Breast epithelium (tissue), 4 donors: ENCODE data around the gene PLA2G2F. TPM values are rescaled to one million over a fixed set of nuclear protein-coding genes. Genes with fewer than 3 reads are reported as not detected.
A peak's percentile ranks its signal among the peaks of the same experiment; 100 is the strongest.

Experiments
- DNase-seq, 2 donors: peaks; one replicate each; pipeline ENCODE4 v3.0.0-alpha.2; 2019; ENCODE audit warnings: low spot score in 2 of 2
- H3K27ac ChIP-seq, 2 donors: fragments of 200-600 bp; sonication (generic) in 1 of 2; one replicate each; pipeline ENCODE4 v1.5.1; 2016 to 2019; ENCODE audit warnings: mild to moderate bottlenecking in 1 of 2
- H3K27me3 ChIP-seq, 2 donors: fragments of 200-600 bp; sonication (generic) in 1 of 2; one replicate each; pipeline versions ENCODE4 v1.5.1 to v1.6.0; 2017 to 2019; ENCODE audit warnings: control low read depth in 1 of 2, mild to moderate bottlenecking in 1 of 2
- H3K36me3 ChIP-seq: fragments of 200-600 bp; one replicate; pipeline ENCODE4 v1.5.1; 2019
- H3K4me1 ChIP-seq, 2 donors: fragments of 200-600 bp; sonication (generic); one replicate each; pipeline ENCODE4 v1.5.1; 2016 to 2019; ENCODE audit warnings: control low read depth in 1 of 2
- H3K4me3 ChIP-seq, 3 donors: fragments of 200-600 bp; sonication (generic); 1 replicate in 2 of 3; 2 replicates in 1 of 3; pipeline ENCODE4 v1.5.1; 2016 to 2019; ENCODE audit warnings: mild to moderate bottlenecking in 3 of 3, moderate library complexity in 2 of 3
- H3K9me3 ChIP-seq, 2 donors: fragments of 200-600 bp; sonication (generic) in 1 of 2; one replicate each; pipeline ENCODE4 v1.5.1; 2016 to 2019; ENCODE audit warnings: control low read depth in 1 of 2
- POLR2A ChIP-seq: fragments of 450-650 bp; IDR thresholded peaks from one replicate; pipeline ENCODE4 v1.6.1; 2016; ENCODE audit warnings: antibody characterized with exemption, mild to moderate bottlenecking, moderate library complexity
- POLR2AphosphoS5 ChIP-seq, 3 donors: sonication (generic); formaldehyde crosslinking; IDR thresholded peaks; one replicate each; pipeline ENCODE4 v1.6.1; 2017; ENCODE audit warnings: antibody characterized with exemption in 3 of 3
- intact Hi-C: fragments of 100-400 bp; cut with DNase I; formaldehyde crosslinking; loops from one replicate; pipeline ENCODE4 v1.15.1; 2023; ENCODE audit warnings: low total_unique reads
- total RNA-seq, 3 donors: library from RNA; depleted of rRNA; stranded (reverse); fragments of >200 nt; gene quantifications; one replicate each; pipeline ENCODE4 v1.1.0, GENCODE V29; 2016
- TF ChIP-seq, protein P1 (sequence below), 3 donors: fragments of 450-650 bp; IDR thresholded peaks; one replicate each; pipeline ENCODE4 v1.5.1; 2016 to 2017; ENCODE audit warnings: antibody characterized with exemption in 3 of 3, mild to moderate bottlenecking in 3 of 3, moderate library complexity in 3 of 3

PLA2G2F gene
- total RNA-seq, 3 donors from 2014 or later: not detected

DNA sequence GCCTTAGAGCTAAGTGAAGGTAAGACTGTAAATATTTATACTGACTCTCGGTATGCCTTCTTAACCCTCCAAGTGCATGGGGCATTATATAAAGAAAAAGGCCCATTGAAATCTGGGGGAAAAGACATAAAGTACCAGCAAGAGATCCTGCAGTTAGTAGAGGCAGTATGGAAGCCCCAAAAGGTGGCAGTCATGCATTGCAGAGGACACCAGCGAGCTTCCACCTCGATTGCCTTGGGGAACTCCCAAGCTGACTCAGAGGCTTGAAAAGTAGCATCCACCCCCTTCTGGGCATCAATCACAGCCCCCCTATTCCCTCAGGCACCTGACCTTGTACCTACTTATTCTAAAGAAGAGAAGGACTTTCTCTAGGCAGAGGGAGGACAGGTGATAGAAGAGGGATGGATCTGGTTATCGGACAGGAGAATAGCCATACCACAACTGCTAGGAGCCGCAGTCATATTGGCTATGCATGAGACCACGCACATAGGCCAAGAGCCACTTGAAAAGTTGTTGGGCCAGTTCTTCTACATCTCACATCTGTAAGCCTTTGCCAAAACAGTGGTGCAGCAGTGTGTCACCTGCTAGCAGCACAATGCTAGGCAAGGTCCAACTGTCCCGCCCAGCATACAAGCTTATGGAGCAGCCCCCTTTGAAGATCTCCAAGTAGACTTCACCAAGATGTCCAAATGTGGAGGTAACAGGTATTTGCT, 19.4 kb downstream of the PLA2G2F start:
- no peaks in the 10 kb centered on the region for H3K4me1 ChIP-seq

DNA sequence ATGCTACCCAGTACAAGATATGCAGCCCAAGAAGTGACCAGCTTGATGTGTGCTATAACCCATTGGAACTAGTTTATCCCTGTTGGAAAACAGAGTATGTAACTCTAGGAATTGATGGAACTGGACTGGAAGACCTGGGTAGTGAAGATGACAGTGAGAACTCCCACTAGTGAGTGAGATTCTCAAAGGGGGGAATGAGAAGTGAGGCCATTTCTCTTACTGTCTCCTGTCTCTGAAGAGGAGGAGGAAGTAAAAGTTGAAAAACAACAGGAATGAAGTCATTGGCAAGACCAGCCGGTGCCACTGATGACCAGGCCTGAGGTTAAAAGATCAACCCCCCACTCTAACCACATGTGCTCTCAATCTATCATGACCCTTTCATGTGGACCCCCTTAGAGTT, 20.9 kb downstream of the PLA2G2F start:
- intact Hi-C loops: no loop called here
- TF ChIP-seq POLR2AphosphoS5 (IDR thresholded peaks at IDR 0.05): no peak
- TF ChIP-seq, protein P1, sequence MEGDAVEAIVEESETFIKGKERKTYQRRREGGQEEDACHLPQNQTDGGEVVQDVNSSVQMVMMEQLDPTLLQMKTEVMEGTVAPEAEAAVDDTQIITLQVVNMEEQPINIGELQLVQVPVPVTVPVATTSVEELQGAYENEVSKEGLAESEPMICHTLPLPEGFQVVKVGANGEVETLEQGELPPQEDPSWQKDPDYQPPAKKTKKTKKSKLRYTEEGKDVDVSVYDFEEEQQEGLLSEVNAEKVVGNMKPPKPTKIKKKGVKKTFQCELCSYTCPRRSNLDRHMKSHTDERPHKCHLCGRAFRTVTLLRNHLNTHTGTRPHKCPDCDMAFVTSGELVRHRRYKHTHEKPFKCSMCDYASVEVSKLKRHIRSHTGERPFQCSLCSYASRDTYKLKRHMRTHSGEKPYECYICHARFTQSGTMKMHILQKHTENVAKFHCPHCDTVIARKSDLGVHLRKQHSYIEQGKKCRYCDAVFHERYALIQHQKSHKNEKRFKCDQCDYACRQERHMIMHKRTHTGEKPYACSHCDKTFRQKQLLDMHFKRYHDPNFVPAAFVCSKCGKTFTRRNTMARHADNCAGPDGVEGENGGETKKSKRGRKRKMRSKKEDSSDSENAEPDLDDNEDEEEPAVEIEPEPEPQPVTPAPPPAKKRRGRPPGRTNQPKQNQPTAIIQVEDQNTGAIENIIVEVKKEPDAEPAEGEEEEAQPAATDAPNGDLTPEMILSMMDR (IDR thresholded peaks at IDR 0.05): no peak
- no peak for TF ChIP-seq POLR2A
- H3K27me3 ChIP-seq: no peaks in the 10 kb centered on the region
- no peaks in the 10 kb centered on the region for H3K36me3 ChIP-seq
- H3K9me3 ChIP-seq: peaks cover 32 to 40% of the 10 kb centered on the region in 2 donors
- DNase-seq: no peak
- H3K4me3 ChIP-seq: no peak overlapping the region
- H3K27ac ChIP-seq: no peak overlapping the region
- no peaks in the 10 kb centered on the region for H3K4me1 ChIP-seq

More for the DNA sequence above, 19.4 kb downstream of the PLA2G2F start:
- intact Hi-C loops: loop anchor here (10.0 kb wide), 1 partner anchor 244 kb away; no protein-coding TSS in a partner anchor
- TF ChIP-seq POLR2AphosphoS5 (IDR thresholded peaks at IDR 0.05) (no peak), POLR2A (no peak)
- TF ChIP-seq, protein P1 (IDR thresholded peaks at IDR 0.05): no peak
- Histone ChIP-seq H3K27me3 (no peaks in the 10 kb centered on the region), H3K4me3 (no peak overlapping the region), H3K36me3 (no peaks in the 10 kb centered on the region), H3K9me3 (peaks cover 32 to 40% of the 10 kb centered on the region in 2 donors), H3K27ac (no peak overlapping the region)
- no peak for DNase-seq

DNA sequence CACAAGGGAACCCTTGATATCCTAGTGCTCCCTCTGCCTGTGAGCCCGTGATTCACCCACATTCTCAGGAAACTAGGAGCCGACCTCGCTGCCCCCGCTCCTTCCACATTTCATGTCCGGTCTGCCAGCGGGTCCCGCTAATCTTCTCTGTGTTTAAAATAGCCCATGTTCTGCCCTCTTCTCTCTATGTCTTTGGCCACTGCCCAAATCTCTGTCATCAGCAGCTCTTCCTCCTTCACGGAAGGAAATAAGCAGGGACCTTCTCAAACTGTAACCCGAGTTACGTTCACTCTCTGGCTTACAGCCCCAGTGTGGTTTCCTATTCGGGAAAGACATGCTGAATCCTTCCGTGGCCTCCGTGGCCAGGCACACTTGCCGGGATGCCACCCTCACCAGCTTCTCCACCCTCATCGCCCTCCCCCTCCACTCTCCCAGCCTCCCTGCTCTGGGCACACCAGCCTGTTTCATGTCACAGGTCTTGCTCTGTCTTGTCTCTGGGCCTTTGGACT, 25.6 kb downstream of the PLA2G2F start:
- TF ChIP-seq POLR2A (no peak), POLR2AphosphoS5 (IDR thresholded peaks at IDR 0.05) (no peak)
- TF ChIP-seq, protein P1 (IDR thresholded peaks at IDR 0.05): no peak

DNA sequence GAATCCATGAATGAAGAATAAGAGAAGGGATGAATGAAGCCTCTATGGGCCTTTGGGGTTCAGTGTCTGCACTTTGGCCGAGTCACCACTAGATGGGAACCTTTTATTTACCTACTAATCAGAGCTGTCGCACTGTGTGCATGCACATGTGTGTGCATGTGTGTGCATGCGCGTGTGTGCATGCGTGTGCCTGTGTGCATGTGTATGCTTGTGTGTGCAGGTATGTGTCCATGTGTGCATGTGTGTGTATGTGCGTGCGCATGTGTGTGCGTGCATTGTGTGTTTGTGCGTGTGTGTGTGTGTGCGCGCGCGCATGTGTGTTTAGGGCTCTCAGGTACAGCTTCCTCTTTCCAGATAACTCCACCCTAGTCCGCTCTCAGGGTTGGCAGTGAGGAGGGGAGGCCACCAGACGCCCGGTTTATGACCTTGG, 26.4 kb downstream of the PLA2G2F start:
- intact Hi-C loops: loop anchor here (5.0 kb wide), 1 partner anchor 743 kb away; no protein-coding TSS in a partner anchor
- H3K36me3 ChIP-seq: no peaks in the 10 kb centered on the region
- no peak for DNase-seq
- H3K27me3 ChIP-seq: no peaks in the 10 kb centered on the region
- no peak for TF ChIP-seq POLR2A
- TF ChIP-seq, protein P1 (IDR thresholded peaks at IDR 0.05): peak in 1 of 3 donors; percentile 12
- no peaks in the 10 kb centered on the region for H3K4me1 ChIP-seq
- peaks cover 12 to 14% of the 10 kb centered on the region in 2 donors for H3K9me3 ChIP-seq
- no peak overlapping the region for H3K27ac ChIP-seq
- no peak overlapping the region for H3K4me3 ChIP-seq

More for the DNA sequence above, 25.6 kb downstream of the PLA2G2F start:
- Histone ChIP-seq H3K9me3 (peaks cover 20 to 22% of the 10 kb centered on the region in 2 donors), H3K4me3 (no peak overlapping the region), H3K27ac (no peak overlapping the region), H3K4me1 (no peaks in the 10 kb centered on the region), H3K27me3 (no peaks in the 10 kb centered on the region), H3K36me3 (no peaks in the 10 kb centered on the region)
- intact Hi-C loops: loop anchor here (5.0 kb wide), 1 partner anchor 742 kb away; no protein-coding TSS in a partner anchor
- no peak for DNase-seq

DNA sequence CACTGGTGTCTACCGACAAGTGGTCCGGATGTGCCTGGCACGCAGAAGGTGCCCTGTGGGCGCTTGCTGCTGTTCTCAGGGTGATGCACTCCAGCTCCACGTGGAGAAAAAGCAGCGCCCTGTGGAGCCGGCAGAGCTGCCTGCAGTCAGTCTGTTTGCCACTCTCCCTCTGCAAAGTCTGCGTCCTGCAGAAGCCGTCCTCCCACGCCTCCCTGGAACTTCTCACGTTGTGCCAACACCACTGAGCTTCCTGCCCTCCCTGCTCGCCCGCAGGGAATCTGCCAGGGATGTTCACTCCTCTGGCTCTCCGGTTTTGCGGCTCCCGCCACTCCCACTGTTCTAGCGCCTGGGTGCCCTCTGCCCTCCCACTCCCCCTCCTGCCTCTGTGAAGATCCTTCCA, 26.9 kb downstream of the PLA2G2F start:
- H3K9me3 ChIP-seq: peaks cover 7 to 9% of the 10 kb centered on the region in 2 donors
- no peaks in the 10 kb centered on the region for H3K36me3 ChIP-seq
- no peak overlapping the region for H3K27ac ChIP-seq
- TF ChIP-seq, protein P1 (IDR thresholded peaks at IDR 0.05): no peak
- TF ChIP-seq POLR2AphosphoS5 (IDR thresholded peaks at IDR 0.05) (no peak), POLR2A (no peak)
- DNase-seq: no peak
- intact Hi-C loops: loop anchor here (5.0 kb wide), 1 partner anchor 744 kb away; no protein-coding TSS in a partner anchor
- no peak overlapping the region for H3K4me3 ChIP-seq
- no peaks in the 10 kb centered on the region for H3K27me3 ChIP-seq
- H3K4me1 ChIP-seq: no peaks in the 10 kb centered on the region
